ENCODE measurements around the gene ITPR3.

DNA sequence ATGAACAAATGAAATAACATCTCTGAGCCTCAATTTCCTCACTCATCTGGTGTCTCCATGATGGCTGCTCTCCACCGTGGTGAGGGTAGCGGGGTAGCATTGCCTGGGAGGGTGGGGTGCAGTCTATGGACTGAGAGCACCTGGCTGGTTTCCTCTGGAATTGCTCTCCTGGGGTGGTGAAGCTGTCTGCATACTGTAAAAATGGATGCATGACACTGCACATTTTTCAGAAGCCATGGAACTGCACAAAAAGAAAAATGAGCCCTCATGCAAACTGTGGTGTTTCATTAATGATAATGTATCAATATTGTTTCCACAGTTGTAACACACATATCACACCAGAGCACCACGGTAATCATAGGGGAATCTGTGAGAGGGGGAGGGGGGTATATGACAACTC, 12.1 kb upstream of the ITPR3 start:
- TF ChIP-seq, protein P1, sequence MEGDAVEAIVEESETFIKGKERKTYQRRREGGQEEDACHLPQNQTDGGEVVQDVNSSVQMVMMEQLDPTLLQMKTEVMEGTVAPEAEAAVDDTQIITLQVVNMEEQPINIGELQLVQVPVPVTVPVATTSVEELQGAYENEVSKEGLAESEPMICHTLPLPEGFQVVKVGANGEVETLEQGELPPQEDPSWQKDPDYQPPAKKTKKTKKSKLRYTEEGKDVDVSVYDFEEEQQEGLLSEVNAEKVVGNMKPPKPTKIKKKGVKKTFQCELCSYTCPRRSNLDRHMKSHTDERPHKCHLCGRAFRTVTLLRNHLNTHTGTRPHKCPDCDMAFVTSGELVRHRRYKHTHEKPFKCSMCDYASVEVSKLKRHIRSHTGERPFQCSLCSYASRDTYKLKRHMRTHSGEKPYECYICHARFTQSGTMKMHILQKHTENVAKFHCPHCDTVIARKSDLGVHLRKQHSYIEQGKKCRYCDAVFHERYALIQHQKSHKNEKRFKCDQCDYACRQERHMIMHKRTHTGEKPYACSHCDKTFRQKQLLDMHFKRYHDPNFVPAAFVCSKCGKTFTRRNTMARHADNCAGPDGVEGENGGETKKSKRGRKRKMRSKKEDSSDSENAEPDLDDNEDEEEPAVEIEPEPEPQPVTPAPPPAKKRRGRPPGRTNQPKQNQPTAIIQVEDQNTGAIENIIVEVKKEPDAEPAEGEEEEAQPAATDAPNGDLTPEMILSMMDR (IDR thresholded peaks at IDR 0.05 in 8 of 11, conservative IDR thresholded peaks at IDR 0.05 in 3 of 11) = no peak
- TF ChIP-seq POLR2A (IDR thresholded peaks at IDR 0.05) (no peak), POLR2AphosphoS5 (IDR thresholded peaks at IDR 0.05) (no peak)

Measured in spleen (tissue), 7 donors.